Right lung (tissue), 10 donors: ENCODE data around the gene DCLK2. TPM values are rescaled to one million over a fixed set of nuclear protein-coding genes. Genes with fewer than 3 reads are reported as not detected.
A peak's percentile ranks its signal among the peaks of the same experiment; 100 is the strongest.

ENCODE experiments used
- DNase-seq, 2 donors: peaks; one replicate each; pipeline ENCODE4 v3.0.0-alpha.2; 2013
- long read RNA-seq, 8 donors: transcript quantifications; one replicate each; lab custom pipeline, GENCODE V29; 2026
- polyA plus RNA-seq, 5 donors: library from polyadenylated mRNA; unstranded; fragments of 120-200 nt; gene quantifications; one replicate each; pipeline versions ENCODE4 v1.2.1 to v1.2.3, GENCODE V29; 2013; ENCODE audit warnings: inconsistent platforms in 1 of 5, low replicate concordance in 1 of 5; ENCODE audit not compliant: insufficient read length in 5 of 5, insufficient read depth in 1 of 5

DCLK2 gene
- 10 to 100 TPM in 4 of 5 donors, 1 to 10 TPM in 1; 9.6 to 11.9 (median 11.0) TPM for polyA plus RNA-seq
- long read RNA-seq, donor 1: 0 reads
- long read RNA-seq, donor 2: 0 reads
- long read RNA-seq, donor 3: 0 reads
- long read RNA-seq, donor 4: 0 reads
- long read RNA-seq, donor 5, full-length matches to known transcripts: 2 of 2 reads
- long read RNA-seq, donor 5, partial matches to known transcripts: 0 of 2 reads
- long read RNA-seq, donor 5, other reads (novel, unspliced or antisense): 0 of 2 reads
- long read RNA-seq, donor 6, full-length matches to known transcripts: 4 of 4 reads
- long read RNA-seq, donor 6, partial matches to known transcripts: 0 of 4 reads
- long read RNA-seq, donor 6, other reads (novel, unspliced or antisense): 0 of 4 reads
- long read RNA-seq, donor 7: 0 reads
- long read RNA-seq, donor 8: 0 reads

DNA sequence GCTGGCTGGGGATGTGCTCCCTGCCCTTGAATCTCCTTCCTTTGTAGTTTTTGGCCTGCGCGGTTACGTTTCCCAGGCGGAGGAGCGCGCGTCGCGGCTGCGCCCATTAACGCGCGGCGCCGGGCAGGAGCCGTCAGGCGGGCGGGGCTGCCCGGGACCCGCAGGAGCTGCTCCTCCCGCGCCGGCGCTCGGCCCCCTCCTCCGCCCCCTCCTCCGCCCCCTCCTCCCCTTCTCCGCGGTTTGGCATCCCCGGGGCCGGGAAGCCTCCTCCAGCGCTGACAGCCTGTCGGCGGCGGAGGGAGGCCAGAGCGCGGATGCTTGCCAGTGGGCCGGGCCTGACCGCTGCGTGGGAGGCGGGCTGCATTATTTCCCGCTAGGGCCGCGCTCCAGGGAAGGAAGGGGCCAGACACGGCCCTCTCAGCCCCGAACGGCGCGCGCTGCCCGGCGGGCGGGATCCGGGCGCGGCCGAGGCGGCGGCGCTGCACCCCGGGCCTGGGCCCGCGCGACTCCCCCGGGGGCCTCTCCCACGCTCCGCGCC, at the start of gene DCLK2:
Gene DCLK2, plus strand, starts transcription at position 405 of the 538 bp plus-strand sequence. CDS start 583 bp downstream, outside the sequence.
- peak; percentile 78 to 83 for DNase-seq

DNA sequence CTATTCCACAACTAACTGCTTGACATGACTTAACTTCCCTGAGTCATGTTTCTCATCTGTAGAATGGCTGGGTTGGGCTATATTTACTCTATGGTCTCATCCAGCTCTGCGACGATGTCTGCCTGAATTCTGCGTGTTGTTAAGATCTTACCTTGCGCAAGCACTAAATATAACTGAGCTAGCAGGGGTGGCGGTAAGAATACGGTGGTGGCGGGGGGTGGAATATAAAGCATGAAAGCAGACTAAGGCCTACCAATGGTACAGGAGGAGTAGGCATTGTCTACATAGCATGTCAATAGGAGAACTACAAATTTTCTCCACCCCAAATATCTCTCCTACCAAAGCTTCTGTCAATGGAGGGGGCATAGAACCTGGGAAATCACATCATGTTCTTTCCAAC, 45.7 kb upstream of the DCLK2 start:
- no peak for DNase-seq

DNA sequence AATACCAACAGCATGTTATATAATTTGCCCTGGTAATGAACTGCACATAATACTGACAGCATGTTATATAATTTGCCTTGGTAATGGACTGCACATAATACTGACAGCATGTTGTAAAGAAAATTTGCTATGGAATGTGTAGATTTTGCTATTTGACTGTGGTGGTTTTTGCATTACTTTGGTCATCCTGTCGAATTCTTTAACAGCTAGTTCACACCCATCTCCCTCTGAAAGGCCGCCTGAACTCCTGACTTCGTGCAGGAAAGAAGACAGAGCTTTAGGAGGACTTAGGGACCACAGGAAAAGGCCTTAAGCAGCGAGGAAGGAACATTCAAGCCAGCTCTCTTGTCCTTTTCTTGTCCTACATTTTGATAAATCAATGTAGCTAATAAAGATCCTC, 45.2 kb upstream of the DCLK2 start:
- DNase-seq: no peak

DNA sequence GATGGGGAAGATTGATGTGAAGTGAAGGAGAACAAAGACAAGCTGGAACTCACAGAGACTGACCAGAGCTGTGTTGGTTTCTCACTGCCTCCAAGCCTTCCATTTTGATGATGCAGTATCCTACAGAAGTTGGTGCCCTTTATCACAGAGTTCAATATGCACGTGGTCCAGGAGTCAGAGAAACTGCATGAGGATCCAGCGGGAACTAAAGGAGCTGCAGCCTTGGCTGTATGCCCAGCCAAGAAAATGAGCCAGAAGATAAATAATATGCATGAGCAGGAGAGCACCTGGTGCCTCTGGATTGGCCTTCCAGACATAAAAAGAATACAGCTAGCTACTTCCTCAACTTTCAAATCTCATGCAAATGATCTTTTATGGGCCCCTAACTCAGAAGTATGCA, 44.3 kb upstream of the DCLK2 start:
- DNase-seq: no peak

DNA sequence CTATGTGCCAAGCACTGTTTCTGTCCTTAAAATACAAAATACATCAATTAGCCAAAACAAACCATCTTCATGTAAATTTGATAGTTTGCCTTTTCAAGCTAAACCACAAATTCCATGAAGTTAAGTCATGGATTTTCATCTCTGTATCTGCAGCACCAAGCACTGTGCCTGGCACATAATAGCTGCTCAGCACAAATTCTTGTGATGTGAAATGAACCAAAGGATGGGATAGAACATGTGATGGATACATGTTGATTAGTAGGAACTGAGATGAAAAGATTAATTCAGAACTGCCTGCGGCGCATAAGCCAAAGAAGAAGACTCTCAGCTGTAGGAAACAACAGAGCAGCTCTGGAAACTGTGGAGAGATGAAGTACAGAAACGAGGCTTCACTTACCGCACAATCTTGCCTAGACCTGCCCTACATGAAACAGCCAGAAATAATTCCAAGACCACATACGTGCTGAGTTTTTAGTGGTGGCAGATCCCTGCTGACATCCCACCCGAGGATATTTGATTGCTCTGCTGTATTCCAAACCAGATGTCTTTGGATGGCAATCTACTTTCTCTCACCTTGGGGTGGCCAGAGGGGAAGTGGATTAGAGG, 40.9 kb upstream of the DCLK2 start:
- DNase-seq: no peak

DNA sequence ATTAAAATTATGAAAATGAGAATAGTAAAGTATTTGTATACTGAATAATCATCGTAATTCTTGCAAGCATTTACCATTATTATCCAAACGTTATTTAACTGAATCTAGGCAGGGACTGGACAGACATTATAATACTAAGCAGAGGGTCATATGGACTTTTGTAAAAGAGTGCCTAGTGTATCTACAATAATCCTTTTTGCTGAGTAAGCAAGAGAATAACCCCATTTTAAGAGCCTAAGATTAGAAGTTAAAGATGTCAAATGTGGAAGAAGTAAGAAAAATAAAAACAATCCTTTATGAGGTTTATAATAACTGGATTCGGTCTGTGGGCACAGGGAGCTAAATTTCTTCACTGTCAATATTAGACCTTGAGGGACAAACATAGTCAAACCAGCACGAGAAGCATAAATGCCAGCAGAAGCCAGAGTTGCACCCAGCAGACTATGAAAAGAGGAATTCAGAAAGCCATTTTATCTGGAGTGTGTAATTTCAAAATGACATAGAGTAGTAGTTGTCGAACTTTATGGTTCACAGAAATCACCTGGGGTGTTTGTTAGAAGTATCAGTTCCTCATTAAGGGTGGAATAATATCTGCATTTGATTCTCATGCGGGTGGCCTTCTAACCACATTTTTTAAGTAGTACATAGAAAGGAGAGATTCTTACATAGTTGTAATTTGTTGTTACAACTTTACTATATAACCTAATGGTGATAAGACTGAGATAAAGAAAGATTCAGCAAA, 39.7 kb upstream of the DCLK2 start:
- no peak for DNase-seq

DNA sequence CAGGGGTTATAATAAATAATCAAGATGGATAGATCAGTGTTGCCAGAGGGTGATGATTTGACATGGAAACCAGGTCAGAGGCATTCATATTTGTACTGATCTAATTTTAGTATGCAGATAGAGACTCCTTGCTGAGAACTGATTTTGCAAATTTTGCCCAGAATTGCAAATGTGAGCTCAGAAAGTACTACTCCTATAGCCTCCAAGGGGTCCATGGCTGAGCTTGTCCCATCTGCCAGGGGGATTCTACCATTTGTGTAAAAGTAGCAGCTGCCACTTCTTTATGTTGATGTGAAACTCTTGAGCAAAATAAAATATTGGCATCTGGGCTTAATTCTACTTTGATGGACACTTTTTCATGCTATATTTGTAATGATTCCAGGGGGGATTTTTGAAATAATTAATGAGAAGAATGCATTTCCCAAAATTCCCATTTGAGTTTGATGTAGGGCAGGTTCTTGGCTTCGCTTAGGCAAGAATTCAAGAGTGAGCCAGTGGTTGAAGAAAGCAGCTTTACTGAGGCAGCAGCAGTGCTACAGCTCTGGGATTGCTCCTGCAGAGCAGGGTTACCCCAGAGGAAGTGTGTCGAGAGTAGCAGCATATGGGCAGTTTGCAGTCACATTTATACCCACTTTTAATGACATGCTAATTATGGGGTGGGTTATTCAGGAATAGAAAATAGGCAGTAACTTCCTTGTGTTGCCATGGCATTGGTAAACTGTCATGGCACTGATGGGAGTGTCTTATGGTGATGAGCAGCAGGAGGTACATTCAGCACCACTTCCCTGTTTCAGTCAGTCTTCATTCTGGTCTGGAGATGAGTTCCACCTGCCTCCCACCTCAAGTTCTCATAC, 38.7 kb upstream of the DCLK2 start:
- DNase-seq: no peak

DNA sequence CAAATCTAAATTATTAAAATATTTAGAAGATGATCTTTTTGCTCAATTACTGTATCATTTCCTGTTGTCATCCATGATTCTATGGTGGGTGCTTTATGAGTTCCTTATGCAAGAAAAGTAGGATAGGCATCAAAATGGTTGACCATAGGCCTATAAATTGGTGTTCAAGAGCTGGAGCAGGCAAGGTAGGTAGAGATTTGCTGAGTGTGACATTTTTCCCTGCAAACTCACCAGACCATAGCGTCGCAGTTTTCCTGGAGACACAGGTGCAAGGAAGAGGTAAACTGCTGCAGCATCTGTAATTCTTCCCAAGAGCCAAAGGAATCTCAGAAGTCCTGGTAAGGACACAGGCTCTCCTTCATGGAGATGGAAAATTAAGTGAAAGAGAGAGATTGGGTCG, 33.7 kb upstream of the DCLK2 start:
- DNase-seq: no peak

DNA sequence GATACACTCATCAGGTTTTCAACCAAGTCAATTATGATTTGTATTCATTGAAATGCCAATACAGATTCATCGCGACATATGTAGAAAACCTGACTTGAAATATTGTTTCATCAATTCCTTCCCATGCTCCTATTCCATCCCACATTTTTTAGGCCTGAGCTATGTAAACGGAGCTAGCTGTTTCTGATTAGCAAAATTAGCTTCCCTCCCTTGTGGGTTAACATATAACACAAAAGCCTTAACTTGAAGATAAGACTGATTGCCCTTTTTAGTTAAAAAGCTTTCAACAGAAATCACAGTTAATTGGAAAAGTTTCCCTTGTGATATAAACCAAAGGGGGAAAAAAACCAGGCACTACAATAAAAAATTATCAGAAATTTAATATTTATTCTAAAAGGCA, 32.8 kb upstream of the DCLK2 start:
- DNase-seq: no peak

DNA sequence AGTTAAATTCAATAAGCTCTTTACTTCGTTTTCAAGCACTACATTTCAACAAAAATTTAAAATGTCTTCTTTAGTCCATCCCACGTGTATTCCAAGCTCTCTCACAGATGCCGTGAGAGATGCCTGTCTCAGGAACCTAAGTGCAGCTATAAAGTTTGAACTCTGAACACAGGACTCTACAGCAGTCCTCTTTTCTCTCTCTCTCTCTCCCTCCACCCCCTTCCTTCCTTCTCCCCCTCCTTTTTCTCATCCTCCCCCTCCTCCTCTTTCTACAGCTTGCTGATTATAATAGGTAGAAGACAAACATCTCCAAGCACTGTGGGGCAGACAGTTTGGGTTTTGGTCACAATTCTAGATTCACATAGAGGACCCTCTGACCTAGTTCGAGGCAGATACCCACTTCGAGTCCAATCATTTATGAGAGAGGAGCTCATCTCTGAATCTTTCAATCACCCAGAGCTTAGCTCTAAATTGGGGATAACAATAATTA, 31.5 kb upstream of the DCLK2 start:
- DNase-seq: no peak

DNA sequence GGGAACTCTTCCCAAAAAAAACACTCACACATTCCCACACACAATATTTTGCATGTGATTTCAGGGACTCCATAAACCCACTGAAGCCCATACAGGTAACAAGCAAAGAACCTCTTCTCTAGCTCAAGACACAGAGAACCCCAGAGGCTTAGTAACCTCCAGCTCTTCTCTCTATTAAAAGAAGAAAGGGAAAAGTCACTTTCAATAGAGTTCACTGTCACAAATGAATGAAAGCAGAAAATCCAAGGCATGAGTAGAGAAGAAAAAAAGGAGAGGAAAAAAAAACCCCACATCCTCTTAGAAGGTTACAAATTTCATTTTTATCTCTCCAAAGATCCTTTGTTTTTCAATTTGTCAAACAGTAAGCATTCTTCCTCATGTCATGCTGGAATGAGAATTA, 30.7 kb upstream of the DCLK2 start:
- DNase-seq: no peak

DNA sequence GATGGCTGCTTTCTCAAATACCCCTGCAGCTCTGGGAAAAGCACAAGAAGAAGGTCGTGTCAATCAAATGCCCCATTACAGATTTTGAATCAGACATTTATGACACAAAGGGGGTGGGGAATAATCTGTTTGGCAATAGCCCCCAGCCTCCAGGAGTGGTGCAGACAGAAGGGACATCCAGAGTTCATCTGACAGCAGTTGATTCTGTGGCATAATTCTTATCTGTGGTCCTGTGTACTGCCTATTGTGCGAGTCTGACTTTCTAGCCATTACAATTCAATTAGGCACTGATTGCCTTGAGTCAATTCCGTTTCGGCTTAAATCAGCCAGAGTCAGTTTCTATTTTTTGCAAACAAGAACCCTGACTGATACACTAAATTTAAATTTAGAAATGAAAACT, 28.6 kb upstream of the DCLK2 start:
- DNase-seq: no peak

DNA sequence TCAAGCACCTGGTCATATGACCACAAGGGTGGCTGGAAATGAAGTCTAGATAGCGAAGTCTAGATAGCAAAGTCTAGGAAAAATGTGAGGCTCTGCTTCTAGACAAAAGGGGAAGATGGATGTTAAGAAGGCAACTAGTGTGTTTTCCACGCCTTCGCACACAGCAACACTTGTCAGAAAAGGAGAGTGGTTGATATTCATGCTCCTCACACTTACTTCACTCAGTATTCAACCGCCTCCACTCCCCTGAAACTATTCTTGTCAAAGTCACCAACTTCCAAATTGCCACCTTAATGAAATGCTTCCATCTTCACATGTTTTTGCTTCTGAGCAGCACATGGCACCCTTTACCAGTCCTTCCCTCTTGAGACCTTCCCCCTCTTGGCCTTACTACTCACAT, 27.7 kb upstream of the DCLK2 start:
- DNase-seq: no peak

DNA sequence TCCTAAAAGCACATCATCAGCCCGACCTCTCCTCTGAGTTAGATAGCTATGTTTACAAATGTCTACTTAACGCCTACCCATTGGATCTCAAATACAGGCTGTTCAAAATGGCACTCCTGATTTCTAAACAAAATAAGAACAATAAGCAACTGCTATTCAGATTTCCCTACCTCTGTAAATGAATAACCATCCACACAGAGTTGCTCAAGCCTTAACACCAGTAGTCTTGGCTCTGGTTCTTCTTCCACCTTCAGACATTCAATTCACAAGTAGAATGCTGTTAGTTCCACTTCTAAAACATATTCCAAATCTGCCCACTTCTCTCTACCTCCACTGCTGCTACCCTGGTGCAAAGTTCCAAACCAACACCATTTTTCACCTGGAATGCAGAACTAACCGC, 27.1 kb upstream of the DCLK2 start:
- DNase-seq: no peak

DNA sequence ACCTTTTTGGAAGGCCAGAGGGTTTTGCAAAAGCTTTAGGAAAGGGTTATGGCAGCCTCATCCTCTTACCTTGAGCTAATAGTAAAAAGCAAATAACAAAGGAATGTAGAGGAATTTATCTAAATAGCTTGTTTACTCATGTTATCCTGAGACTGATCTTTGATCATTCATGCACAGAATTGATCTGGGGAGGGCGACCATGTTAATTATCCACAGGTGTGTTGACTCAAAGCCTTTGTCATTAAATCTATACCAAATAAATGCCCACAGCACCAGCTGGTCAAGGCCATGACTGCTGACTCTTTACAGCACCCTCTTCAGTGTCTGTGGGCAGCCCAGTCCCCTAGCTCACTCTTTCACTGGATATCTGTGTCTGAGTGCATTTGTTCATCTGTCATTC, 22.8 kb upstream of the DCLK2 start:
- no peak for DNase-seq

DNA sequence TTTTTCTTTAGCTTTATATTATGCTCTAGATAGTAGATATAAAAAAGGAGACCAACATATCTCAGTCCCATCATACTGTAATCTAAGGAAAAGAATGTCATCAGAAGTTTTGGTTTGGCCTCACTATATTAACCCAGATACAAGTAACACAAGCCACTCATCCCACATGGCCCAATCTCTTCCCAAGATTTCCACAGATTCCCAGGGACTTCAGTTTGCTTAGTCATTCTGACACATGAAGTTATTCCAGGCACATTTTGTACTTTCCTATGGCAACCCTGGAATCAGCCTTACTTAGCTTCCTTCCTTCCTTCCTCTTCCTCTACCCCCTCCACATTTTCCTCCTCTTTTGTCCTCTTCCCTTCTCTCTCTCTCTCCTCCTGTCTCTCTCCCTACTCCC, 21.7 kb upstream of the DCLK2 start:
- no peak for DNase-seq

DNA sequence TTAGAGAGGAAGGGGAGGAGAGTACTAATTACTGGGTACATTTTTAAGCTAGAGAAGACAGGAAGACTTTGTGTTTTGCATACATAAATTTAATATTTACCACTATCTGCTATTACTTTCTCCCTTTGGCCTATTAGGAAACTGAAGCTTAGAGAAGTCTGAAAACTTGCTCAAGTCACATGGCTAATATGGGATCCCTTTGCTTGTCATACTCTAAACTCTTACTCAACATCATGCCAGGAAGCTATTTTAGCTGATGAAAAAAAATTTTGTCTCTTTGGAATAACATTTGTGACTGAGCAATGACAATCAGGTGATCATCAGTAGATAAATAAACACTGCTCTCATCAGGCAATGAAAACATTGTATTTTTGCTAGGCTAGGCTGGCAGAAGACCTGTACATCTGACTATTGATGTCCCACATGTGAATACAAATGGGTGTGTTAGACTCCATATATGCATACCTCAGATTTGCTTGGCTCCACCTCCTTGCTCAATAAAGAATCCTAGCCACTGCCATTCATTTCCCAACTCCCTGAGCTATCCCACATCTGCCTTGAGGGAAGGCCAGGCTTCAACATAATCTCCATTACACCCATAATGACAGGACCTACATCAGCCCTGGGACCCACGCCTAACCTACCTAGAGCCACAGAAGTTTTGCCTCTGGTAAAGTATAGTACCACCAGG, 17.0 kb upstream of the DCLK2 start:
- DNase-seq: no peak

DNA sequence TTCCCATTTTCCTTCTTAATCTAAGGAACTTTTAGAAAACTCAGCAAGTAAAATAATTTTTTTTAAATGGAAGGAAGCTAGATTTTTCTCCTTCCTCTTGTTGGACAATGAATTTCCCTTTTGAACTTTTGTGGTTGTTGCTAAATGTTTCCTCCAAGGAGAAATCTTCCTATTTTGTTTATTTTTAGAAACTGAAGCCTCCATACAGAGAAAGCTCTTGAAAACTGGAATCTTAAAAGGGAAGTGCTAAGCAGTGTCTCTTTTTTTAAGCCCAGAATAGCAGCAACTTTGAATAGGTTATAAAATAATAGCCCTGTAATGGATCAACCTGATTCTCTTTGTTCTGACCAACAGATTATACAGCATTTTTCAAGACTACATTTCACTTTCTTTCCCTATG, 15.1 kb upstream of the DCLK2 start:
- no peak for DNase-seq

DNA sequence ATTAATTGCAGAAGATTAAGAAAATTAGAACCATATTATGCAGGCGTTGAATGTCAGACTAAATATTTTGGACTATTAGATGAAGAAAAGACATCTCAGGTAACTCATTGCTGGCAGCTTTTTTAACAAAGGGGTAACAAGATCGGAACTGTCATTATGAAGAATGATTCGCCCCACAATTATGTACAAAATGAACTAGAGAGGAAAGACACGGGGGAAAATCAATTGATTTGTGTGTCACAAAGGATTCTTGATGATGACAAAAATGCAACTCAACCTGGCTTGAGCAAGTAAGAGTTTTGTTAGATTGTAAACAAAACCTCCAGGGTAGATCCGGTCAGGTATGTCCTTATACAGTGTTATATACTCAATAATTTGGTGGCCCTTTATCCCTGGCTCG, 12.5 kb upstream of the DCLK2 start:
- no peak for DNase-seq

DNA sequence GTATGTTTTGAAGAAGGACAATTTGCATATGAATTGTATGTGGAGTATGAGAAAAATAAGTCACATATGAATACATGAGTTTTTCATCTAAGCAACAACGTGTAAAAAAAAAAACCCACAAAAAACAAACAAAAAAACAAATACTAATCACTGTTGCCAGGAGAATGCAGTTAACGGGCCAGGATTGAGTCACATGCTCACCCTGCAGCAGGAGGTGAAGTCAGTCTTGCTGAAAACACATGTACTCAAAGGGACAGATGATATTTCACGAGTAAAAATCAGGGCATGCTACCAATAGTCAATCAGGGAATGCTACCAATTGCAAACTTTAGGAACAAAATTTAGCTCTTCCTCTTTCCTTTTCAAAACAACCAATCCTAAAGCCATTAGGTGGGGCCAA, 10.4 kb upstream of the DCLK2 start:
- no peak for DNase-seq
